Choroid plexus epithelial cell (primary cell): Measurements from ENCODE around the gene NFXL1.

Experiments
- DNase-seq: peaks from one replicate; pipeline ENCODE4 v3.0.0-alpha.2; 2010; ENCODE audit warnings: low read depth
- H3K4me3 ChIP-seq: 2 replicates; pipeline ENCODE4 v1.5.1; 2011; ENCODE audit warnings: low read depth, mild to moderate bottlenecking, control low read depth, low read length, moderate library complexity
- TF ChIP-seq, protein P1 (sequence below): conservative IDR thresholded peaks from 2 replicates; pipeline ENCODE4 v1.5.1; 2011; ENCODE audit warnings: low read depth, mild to moderate bottlenecking, control low read depth, inconsistent platforms, low read length, moderate library complexity

Gene NFXL1

DNA sequence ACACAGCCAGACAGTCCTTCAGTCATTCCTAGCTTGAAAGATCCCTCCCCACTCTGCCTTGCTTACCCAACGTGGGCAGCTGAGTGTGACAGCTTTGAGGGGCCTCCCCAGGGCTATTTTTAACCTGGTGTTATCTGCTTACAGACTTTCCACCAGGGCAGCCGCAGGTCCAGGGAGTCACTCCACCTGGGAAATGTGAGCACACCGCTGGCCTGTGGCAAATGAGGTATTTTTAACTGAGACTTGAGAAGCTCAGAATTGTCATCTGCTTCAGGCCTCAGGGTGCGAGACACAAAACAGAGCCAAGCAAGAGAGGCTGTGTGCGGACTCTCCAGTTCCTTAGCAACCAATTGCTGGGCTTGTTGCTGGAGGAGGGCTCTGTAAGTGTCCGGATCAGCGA, 89.5 kb downstream of the NFXL1 start:
- no peak for DNase-seq
- no peak overlapping the region for H3K4me3 ChIP-seq
- TF ChIP-seq, protein P1, sequence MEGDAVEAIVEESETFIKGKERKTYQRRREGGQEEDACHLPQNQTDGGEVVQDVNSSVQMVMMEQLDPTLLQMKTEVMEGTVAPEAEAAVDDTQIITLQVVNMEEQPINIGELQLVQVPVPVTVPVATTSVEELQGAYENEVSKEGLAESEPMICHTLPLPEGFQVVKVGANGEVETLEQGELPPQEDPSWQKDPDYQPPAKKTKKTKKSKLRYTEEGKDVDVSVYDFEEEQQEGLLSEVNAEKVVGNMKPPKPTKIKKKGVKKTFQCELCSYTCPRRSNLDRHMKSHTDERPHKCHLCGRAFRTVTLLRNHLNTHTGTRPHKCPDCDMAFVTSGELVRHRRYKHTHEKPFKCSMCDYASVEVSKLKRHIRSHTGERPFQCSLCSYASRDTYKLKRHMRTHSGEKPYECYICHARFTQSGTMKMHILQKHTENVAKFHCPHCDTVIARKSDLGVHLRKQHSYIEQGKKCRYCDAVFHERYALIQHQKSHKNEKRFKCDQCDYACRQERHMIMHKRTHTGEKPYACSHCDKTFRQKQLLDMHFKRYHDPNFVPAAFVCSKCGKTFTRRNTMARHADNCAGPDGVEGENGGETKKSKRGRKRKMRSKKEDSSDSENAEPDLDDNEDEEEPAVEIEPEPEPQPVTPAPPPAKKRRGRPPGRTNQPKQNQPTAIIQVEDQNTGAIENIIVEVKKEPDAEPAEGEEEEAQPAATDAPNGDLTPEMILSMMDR: no peak

DNA sequence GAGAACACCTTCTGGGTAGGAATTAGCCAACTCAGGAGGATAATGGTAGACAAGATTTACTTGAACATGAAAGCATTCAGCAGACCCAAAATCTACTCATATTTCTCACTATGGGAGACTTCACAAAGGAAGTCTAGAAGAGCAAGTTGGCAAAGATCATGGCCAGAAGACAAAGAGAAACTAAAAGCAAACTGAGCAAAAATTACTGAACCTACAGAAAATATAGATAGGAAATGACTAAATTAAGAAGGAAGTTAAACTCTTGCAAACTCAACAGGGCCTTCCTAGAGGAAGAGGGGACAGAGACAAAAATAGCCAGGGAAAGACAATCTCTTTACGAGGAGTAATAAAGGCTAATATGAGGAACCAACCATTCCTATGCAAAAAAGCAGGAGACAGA, 95.2 kb downstream of the NFXL1 start:
- TF ChIP-seq, protein P1: no peak
- no peak overlapping the region for H3K4me3 ChIP-seq
- DNase-seq: no peak

DNA sequence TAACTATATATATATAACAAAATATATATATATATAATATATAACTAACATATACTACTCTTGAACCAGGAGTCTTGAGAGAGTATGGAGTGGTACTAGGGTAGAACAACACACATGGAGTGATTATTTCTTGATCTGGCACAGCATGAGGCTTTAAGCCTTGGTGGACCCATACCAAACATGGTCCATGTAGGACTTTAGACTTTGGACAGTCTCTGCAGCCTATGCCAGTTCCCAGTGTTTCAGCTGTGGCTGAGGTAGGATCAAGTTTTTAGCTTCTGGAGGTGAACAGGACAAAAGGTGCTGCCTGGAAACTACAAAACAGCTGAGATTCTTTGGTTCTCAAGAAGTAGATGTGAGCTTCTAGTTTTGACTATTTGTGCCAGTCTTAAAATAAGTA, 97.1 kb downstream of the NFXL1 start:
- H3K4me3 ChIP-seq: no peak overlapping the region
- TF ChIP-seq, protein P1: no peak
- DNase-seq: no peak

DNA sequence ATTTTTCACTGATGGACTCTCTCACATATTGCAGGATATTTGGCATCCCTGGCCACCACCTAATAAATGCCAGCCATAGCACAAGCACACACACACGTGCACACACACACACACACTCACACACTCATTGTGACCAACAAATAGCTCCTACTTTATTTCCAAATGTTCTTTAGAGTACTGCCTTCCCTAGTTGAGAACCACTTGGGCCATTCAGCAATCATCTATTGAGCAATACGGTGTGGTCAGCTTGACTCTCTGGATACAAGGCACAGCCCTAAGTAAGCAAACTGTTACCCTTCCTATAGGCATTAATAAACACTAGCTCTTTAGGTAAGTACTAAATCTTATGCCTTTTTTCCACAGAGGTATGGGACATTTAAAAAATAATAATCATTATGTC, 97.6 kb downstream of the NFXL1 start:
- H3K4me3 ChIP-seq: no peak overlapping the region
- DNase-seq: peak; percentile 12
- TF ChIP-seq, protein P1: no peak

DNA sequence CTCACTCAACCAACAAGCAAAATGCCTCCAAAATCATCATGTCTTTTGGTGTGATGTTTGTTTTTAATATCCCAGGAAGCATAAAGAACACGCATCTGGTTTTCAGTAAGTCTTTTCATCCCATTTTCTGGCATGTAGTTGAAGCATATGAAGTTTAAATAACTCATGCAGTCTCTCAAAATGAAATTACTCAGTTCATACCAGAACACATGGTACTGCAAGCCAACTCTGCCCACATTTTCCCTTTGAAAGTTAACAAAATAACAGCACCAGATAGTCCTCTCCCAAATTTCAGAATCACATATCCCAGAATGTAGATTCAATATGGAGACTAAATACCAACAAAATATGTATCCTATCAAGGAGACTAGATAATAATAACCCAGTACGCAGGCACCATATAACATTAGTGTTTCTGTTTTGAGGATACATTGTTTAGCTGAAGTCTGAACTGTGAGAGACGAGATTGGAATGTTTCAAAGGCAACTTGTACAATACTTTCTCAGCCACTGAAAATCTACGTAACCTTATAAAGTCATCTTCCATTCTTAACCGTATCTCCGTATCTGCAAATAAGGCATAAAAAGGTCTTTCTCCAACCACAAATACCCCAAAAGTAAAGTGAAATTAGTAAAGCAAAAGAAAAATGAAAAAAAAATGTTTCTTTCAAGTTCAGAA, 99.6 kb downstream of the NFXL1 start:
- TF ChIP-seq, protein P1: no peak
- no peak overlapping the region for H3K4me3 ChIP-seq
- peak; percentile 62 for DNase-seq

DNA sequence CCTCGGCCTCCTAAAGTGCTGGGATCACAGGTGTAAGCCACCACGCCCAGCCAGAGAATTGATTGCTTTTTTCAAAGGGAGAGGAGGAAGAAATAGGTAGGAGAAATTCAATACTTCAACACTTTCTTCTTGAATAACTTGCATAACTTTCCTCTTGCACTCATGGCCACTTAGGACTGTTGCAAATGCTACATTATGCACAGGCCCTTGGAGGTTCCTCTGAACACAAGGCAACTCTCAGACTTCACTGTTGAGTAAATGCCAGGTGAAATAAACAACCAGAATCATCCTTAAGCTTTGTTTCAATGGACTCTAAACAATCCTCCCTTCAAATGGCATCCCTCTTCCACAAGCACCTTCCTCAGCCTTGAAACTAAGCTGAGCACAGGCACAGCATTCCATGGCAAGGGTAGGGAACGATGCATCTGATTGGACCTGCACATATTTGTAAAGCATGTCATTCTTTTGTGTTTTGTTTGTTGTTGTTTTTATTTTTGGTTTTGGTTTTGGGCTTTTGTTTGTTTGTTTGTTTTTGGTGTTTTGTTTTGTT, 104.7 kb downstream of the NFXL1 start:
- TF ChIP-seq, protein P1: no peak
- no peak overlapping the region for H3K4me3 ChIP-seq
- DNase-seq: no peak

DNA sequence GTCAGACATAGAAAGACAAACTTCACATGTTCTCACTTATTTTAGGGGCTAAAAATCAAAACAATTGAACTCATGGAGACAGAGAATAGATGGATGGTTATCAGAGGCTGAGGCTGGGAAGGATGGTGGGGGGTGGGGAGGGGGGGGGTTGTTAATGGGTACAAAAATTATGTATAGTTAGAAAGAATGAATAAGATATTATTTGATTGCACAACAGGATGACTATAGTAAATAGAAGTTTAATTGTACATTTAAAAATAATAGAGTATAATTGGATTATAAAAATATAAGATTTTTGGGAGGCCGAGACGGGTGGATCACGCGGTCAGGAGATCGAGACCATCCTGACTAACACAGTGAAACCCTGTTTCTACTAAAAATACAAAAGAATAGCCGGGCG, 109.8 kb downstream of the NFXL1 start:
- H3K4me3 ChIP-seq: no peak overlapping the region
- no peak for DNase-seq
- TF ChIP-seq, protein P1: no peak
